ENCODE data around the gene PCDHGA3. TPM values are rescaled to one million over a fixed set of nuclear protein-coding genes. Genes with fewer than 3 reads are reported as not detected.
"Not testable (repeated sequence)": the region's sequence is repeated elsewhere in the genome, so short reads cannot be mapped to it uniquely, and the experiment has no call there.

The PCDHGA3 gene
- total RNA-seq, 1 experiment from 2014 or later = not detected

DNA sequence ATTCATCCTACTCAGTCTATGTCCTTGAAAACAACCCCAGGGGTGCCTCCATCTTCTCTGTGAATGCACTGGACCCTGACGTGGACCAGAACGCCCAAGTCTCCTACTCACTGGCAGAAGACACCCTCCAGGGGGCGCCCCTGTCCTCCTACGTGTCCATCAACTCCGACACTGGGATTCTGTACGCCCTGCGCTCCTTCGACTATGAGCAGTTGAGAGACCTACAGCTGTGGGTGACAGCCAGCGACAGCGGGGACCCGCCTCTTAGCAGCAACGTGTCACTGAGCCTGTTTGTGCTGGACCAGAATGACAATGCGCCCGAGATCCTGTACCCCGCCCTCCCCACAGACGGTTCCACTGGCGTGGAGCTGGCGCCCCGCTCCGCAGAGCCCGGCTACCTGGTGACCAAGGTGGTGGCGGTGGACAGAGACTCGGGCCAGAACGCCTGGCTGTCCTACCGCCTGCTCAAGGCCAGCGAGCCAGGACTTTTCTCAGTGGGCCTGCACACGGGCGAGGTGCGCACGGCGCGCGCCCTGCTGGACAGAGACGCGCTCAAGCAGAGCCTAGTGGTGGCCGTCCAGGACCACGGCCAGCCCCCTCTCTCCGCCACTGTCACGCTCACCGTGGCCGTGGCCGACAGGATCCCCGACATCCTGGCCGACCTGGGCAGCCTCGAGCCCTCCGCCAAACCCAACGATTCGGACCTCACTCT, 32.0 kb downstream of the PCDHGA3 start:
- not testable (repeated sequence) for DNase-seq (ENCODE audit: extremely low read depth, low read depth)

GRCh38 chr5:141382469-141383294, 39.1 kb downstream of the PCDHGA3 start, which contains the start of gene PCDHGA7:
PCDHGA7 (plus strand) TSS chr5:141382742; CDS start chr5:141382900, 158 bp downstream.
- DNase-seq (ENCODE audit: extremely low read depth, low read depth) = no peak

DNA sequence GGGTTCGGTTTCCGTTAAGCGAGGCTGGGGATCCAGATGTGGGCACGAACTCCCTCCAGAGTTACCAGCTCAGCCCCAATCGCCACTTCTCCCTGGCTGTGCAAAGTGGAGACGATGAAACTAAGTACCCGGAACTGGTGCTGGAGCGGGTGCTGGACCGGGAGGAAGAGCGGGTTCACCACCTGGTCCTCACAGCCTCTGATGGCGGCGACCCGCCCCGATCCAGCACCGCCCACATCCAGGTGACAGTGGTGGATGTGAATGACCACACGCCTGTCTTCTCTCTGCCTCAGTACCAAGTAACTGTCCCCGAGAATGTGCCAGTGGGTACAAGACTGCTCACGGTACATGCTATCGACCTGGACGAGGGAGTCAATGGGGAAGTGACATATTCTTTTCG, 39.7 kb downstream of the PCDHGA3 start:
- no peak for DNase-seq (ENCODE audit: extremely low read depth, low read depth)

- no peak for DNase-seq (ENCODE audit: extremely low read depth, low read depth)
Observed at GRCh38 chr5:141384471-141385267, 41.0 kb downstream of the PCDHGA3 start.

- DNase-seq (ENCODE audit: extremely low read depth, low read depth) = peak; percentile 36
Observed at GRCh38 chr5:141387557-141388311, 44.1 kb downstream of the PCDHGA3 start, which contains the start of gene PCDHGB4. PCDHGB4 (plus strand) TSS chr5:141387698; CDS start chr5:141387885, 187 bp downstream.

- no peak for DNase-seq (ENCODE audit: extremely low read depth, low read depth)
Observed at GRCh38 chr5:141388661-141389060, 45.0 kb downstream of the PCDHGA3 start.

- DNase-seq (ENCODE audit: extremely low read depth, low read depth) = no peak
Observed at GRCh38 chr5:141389153-141390042, 45.8 kb downstream of the PCDHGA3 start.

GRCh38 chr5:141392429-141393198, 49.0 kb downstream of the PCDHGA3 start, which contains the start of gene PCDHGA8:
PCDHGA8 (plus strand) TSS chr5:141392633; CDS start chr5:141392814, 181 bp downstream.
- no peak for DNase-seq (ENCODE audit: extremely low read depth, low read depth)

DNA sequence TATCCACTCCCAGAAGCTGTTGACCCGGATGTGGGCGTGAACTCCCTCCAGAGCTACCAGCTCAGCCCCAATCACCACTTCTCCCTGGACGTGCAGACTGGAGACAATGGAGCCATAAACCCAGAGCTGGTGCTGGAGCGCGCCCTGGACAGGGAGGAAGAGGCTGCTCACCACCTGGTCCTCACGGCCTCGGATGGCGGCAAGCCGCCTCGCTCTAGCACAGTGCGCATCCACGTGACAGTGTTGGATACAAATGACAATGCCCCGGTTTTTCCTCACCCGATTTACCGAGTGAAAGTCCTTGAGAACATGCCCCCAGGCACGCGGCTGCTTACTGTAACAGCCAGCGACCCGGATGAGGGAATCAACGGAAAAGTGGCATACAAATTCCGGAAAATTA, 49.6 kb downstream of the PCDHGA3 start:
- no peak for DNase-seq (ENCODE audit: extremely low read depth, low read depth)

DNA sequence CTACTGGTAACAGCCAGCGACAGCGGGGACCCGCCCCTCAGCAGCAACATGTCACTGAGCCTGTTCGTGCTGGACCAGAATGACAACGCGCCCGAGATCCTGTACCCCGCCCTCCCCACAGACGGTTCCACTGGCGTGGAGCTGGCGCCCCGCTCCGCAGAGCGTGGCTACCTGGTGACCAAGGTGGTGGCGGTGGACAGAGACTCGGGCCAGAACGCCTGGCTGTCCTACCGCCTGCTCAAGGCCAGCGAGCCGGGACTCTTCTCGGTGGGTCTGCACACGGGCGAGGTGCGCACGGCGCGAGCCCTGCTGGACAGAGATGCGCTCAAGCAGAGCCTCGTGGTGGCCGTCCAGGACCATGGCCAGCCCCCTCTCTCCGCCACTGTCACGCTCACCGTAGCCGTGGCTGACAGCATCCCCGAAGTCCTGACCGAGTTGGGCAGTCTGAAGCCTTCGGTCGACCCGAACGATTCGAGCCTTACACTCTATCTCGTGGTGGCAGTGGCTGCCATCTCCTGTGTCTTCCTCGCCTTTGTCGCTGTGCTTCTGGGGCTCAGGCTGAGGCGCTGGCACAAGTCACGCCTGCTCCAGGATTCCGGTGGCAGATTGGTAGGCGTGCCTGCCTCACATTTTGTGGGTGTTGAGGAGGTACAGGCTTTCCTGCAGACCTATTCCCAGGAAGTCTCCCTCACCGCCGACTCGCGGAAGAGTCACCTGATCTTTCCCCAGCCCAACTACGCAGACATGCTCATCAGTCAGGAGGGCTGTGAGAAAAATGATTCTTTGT, 51.0 kb downstream of the PCDHGA3 start:
- DNase-seq (ENCODE audit: extremely low read depth, low read depth) = not testable (repeated sequence)

Other genes with a start within 250 kb of the PCDHGA3 start
- gene PCDHB2, start 249.2 kb upstream of the PCDHGA3 start, total RNA-seq (2014; rRNA removed; shearing (Covaris generic)) = 0.29 and 0.52 TPM in 2 replicates
- gene PCDHB3, start 243.4 kb upstream of the PCDHGA3 start, total RNA-seq (2014; rRNA removed; shearing (Covaris generic)) = 0.12 and 0.14 TPM in 2 replicates
- gene PCDHB4, start 222.0 kb upstream of the PCDHGA3 start, total RNA-seq (2014; rRNA removed; shearing (Covaris generic)) = not detected in 2 replicates
- gene PCDHB5, start 208.6 kb upstream of the PCDHGA3 start, total RNA-seq (2014; rRNA removed; shearing (Covaris generic)) = 0.07 TPM in 1 of 2 replicates, not detected in the other
- not detected in 2 replicates for gene PCDHB6, start 193.8 kb upstream of the PCDHGA3 start, total RNA-seq (2014; rRNA removed; shearing (Covaris generic))
- gene PCDHB7, start 171.2 kb upstream of the PCDHGA3 start, total RNA-seq (2014; rRNA removed; shearing (Covaris generic)) = 0.17 and 0.25 TPM in 2 replicates
- gene PCDHB8, start 166.0 kb upstream of the PCDHGA3 start, total RNA-seq (2014; rRNA removed; shearing (Covaris generic)) = 0.14 and 0.22 TPM in 2 replicates
- 0.32 and 0.69 TPM in 2 replicates for gene PCDHB16, start 161.4 kb upstream of the PCDHGA3 start, total RNA-seq (2014; rRNA removed; shearing (Covaris generic))
- gene PCDHB9, start 156.7 kb upstream of the PCDHGA3 start, total RNA-seq (2014; rRNA removed; shearing (Covaris generic)) = 0.40 and 0.69 TPM in 2 replicates
- gene PCDHB10, start 151.5 kb upstream of the PCDHGA3 start, total RNA-seq (2014; rRNA removed; shearing (Covaris generic)) = 0.35 and 0.72 TPM in 2 replicates
- gene PCDHB11, start 144.2 kb upstream of the PCDHGA3 start, total RNA-seq (2014; rRNA removed; shearing (Covaris generic)) = 5.4 and 6.0 TPM in 2 replicates
- gene PCDHB12, start 135.1 kb upstream of the PCDHGA3 start, total RNA-seq (2014; rRNA removed; shearing (Covaris generic)) = 0.75 and 0.99 TPM in 2 replicates
- gene PCDHB13, start 129.9 kb upstream of the PCDHGA3 start, total RNA-seq (2014; rRNA removed; shearing (Covaris generic)) = 2.2 and 2.5 TPM in 2 replicates
- gene PCDHB14, start 120.5 kb upstream of the PCDHGA3 start, total RNA-seq (2014; rRNA removed; shearing (Covaris generic)) = 2.7 and 2.8 TPM in 2 replicates
- 0.12 and 0.20 TPM in 2 replicates for gene PCDHB15, start 98.4 kb upstream of the PCDHGA3 start, total RNA-seq (2014; rRNA removed; shearing (Covaris generic))
- not detected in 2 replicates for gene SLC25A2, start 39.8 kb upstream of the PCDHGA3 start, total RNA-seq (2014; rRNA removed; shearing (Covaris generic))
- gene TAF7, start 23.0 kb upstream of the PCDHGA3 start, total RNA-seq (2014; rRNA removed; shearing (Covaris generic)) = 91.7 and 130 TPM in 2 replicates
- gene PCDHGA1, start 13.3 kb upstream of the PCDHGA3 start, total RNA-seq (2014; rRNA removed; shearing (Covaris generic)) = 0.72 and 1.6 TPM in 2 replicates
- 0.12 TPM in 2 replicates for gene PCDHGA2, start 5.1 kb upstream of the PCDHGA3 start, total RNA-seq (2014; rRNA removed; shearing (Covaris generic))
- gene PCDHGB1, start 6.3 kb downstream of the PCDHGA3 start, total RNA-seq (2014; rRNA removed; shearing (Covaris generic)) = 1.1 and 2.6 TPM in 2 replicates
- gene PCDHGA4, start 11.2 kb downstream of the PCDHGA3 start, total RNA-seq (2014; rRNA removed; shearing (Covaris generic)) = 0.79 and 1.3 TPM in 2 replicates
- gene PCDHGB2, start 16.2 kb downstream of the PCDHGA3 start, total RNA-seq (2014; rRNA removed; shearing (Covaris generic)) = 1.8 and 2.0 TPM in 2 replicates
- gene PCDHGA5, start 20.3 kb downstream of the PCDHGA3 start, total RNA-seq (2014; rRNA removed; shearing (Covaris generic)) = 0.58 and 0.62 TPM in 2 replicates
- 0.52 and 1.1 TPM in 2 replicates for gene PCDHGB3, start 26.4 kb downstream of the PCDHGA3 start, total RNA-seq (2014; rRNA removed; shearing (Covaris generic))
- gene PCDHGA6, start 30.1 kb downstream of the PCDHGA3 start, total RNA-seq (2014; rRNA removed; shearing (Covaris generic)) = 1.1 and 1.2 TPM in 2 replicates
- 0.54 and 0.55 TPM in 2 replicates for gene PCDHGA7, start 38.9 kb downstream of the PCDHGA3 start, total RNA-seq (2014; rRNA removed; shearing (Covaris generic))
- 5.5 and 5.6 TPM in 2 replicates for gene PCDHGB4, start 43.9 kb downstream of the PCDHGA3 start, total RNA-seq (2014; rRNA removed; shearing (Covaris generic))
- gene PCDHGA8, start 48.8 kb downstream of the PCDHGA3 start, total RNA-seq (2014; rRNA removed; shearing (Covaris generic)) = 0.97 and 1.4 TPM in 2 replicates
- gene PCDHGB5, start 54.1 kb downstream of the PCDHGA3 start, total RNA-seq (2014; rRNA removed; shearing (Covaris generic)) = 0.72 and 1.6 TPM in 2 replicates
- gene PCDHGA9, start 58.9 kb downstream of the PCDHGA3 start, total RNA-seq (2014; rRNA removed; shearing (Covaris generic)) = 0.92 and 1.6 TPM in 2 replicates
- 0.55 and 0.62 TPM in 2 replicates for gene PCDHGB6, start 64.2 kb downstream of the PCDHGA3 start, total RNA-seq (2014; rRNA removed; shearing (Covaris generic))
- 5.1 TPM in 2 replicates for gene PCDHGA10, start 69.2 kb downstream of the PCDHGA3 start, total RNA-seq (2014; rRNA removed; shearing (Covaris generic))
- gene PCDHGB7, start 73.8 kb downstream of the PCDHGA3 start, total RNA-seq (2014; rRNA removed; shearing (Covaris generic)) = 0.79 and 0.89 TPM in 2 replicates
- 0.52 and 0.87 TPM in 2 replicates for gene PCDHGA11, start 77.2 kb downstream of the PCDHGA3 start, total RNA-seq (2014; rRNA removed; shearing (Covaris generic))
- 0.20 and 0.42 TPM in 2 replicates for gene PCDHGA12, start 86.7 kb downstream of the PCDHGA3 start, total RNA-seq (2014; rRNA removed; shearing (Covaris generic))
- gene PCDHGC3, start 132.1 kb downstream of the PCDHGA3 start, total RNA-seq (2014; rRNA removed; shearing (Covaris generic)) = 5.9 and 7.0 TPM in 2 replicates
- 0.12 TPM in 2 replicates for gene PCDHGC4, start 141.2 kb downstream of the PCDHGA3 start, total RNA-seq (2014; rRNA removed; shearing (Covaris generic))
- gene PCDHGC5, start 145.3 kb downstream of the PCDHGA3 start, total RNA-seq (2014; rRNA removed; shearing (Covaris generic)) = 0.30 TPM in 1 of 2 replicates, not detected in the other

Data from NCI-H460 (cell line).